ENCODE results near the gene DIPK1B.

Gene DIPK1B

GRCh38 chr9:136748666-136749611 lies 36.6 kb downstream of the DIPK1B start:
- TF ChIP-seq CTCF (IDR thresholded peaks at IDR 0.05; ENCODE audit: low read length, missing control alignments) = no peak
- DNase-seq (ENCODE audit: low read depth) = no peak
- no peak overlapping the region for H3K4me3 ChIP-seq (replicated peaks; ENCODE audit: low read depth, low read length)

- no peak overlapping the region for H3K4me3 ChIP-seq (replicated peaks; ENCODE audit: low read depth, low read length)
- no peak for DNase-seq (ENCODE audit: low read depth)
- no peak for TF ChIP-seq CTCF (IDR thresholded peaks at IDR 0.05; ENCODE audit: low read length, missing control alignments)
Measured at GRCh38 chr9:136750526-136750925, 38.2 kb downstream of the DIPK1B start.

- TF ChIP-seq CTCF (IDR thresholded peaks at IDR 0.05; ENCODE audit: low read length, missing control alignments) = no peak
- no peak overlapping the region for H3K4me3 ChIP-seq (replicated peaks; ENCODE audit: low read depth, low read length)
- no peak for DNase-seq (ENCODE audit: low read depth)
Measured at GRCh38 chr9:136751244-136751643, 38.9 kb downstream of the DIPK1B start.

GRCh38 chr9:136751814-136752213 lies 39.4 kb downstream of the DIPK1B start:
- H3K4me3 ChIP-seq (replicated peaks; ENCODE audit: low read depth, low read length) = no peak overlapping the region
- no peak for DNase-seq (ENCODE audit: low read depth)
- TF ChIP-seq CTCF (IDR thresholded peaks at IDR 0.05; ENCODE audit: low read length, missing control alignments) = no peak

- no peak overlapping the region for H3K4me3 ChIP-seq (replicated peaks; ENCODE audit: low read depth, low read length)
- DNase-seq (ENCODE audit: low read depth) = no peak
- TF ChIP-seq CTCF (IDR thresholded peaks at IDR 0.05; ENCODE audit: low read length, missing control alignments) = no peak
Measured at GRCh38 chr9:136753371-136754058, 41.1 kb downstream of the DIPK1B start.

GRCh38 chr9:136754059-136754572 lies 41.7 kb downstream of the DIPK1B start:
- TF ChIP-seq CTCF (IDR thresholded peaks at IDR 0.05; ENCODE audit: low read length, missing control alignments) = no peak
- DNase-seq (ENCODE audit: low read depth) = no peak

More at GRCh38 chr9:136754059-136754572, 41.7 kb downstream of the DIPK1B start:
- no peak overlapping the region for H3K4me3 ChIP-seq (replicated peaks; ENCODE audit: low read depth, low read length)

All from fibroblast of pulmonary artery (primary cell).